Measurements from ENCODE around the gene BNIP2. TPM values are rescaled to one million over a fixed set of nuclear protein-coding genes. Genes with fewer than 3 reads are reported as not detected.

BNIP2 gene
- total and polyA plus RNA-seq, 2 of the 13 experiments (the other 11 are each of a cell fraction or from before 2014, with no cell fraction given): 17.4 to 57.6 TPM

GRCh38 chr15:59688782-59689625 is at the start of gene BNIP2 (continued):
- TF ChIP-seq CSRNP2 (CRISPR knock-in tag; conservative IDR thresholded peaks at IDR 0.05; ENCODE audit: low read depth) (no peak), DNMT1 (CRISPR knock-in tag; IDR thresholded peaks at IDR 0.05) (no peak), ZBTB34 (CRISPR knock-in tag; IDR thresholded peaks at IDR 0.05) (no peak), IKZF4 (CRISPR knock-in tag; IDR thresholded peaks at IDR 0.05; ENCODE audit: borderline replicate concordance, low read depth, not compliant biosample characterization) (no peak), HNF1B (CRISPR knock-in tag; IDR thresholded peaks at IDR 0.05) (no peak), CHCHD3 (CRISPR knock-in tag; IDR thresholded peaks at IDR 0.05) (no peak), ZNF264 (CRISPR knock-in tag; IDR thresholded peaks at IDR 0.05) (no peak), NFKB2 (CRISPR knock-in tag; IDR thresholded peaks at IDR 0.05; ENCODE audit: borderline replicate concordance) (peak; percentile 86; the same call in 1 of the 2 replicates), ZC3H4 (CRISPR knock-in tag; IDR thresholded peaks at IDR 0.05; ENCODE audit: borderline replicate concordance) (no peak), ZNF230 (CRISPR knock-in tag; IDR thresholded peaks at IDR 0.05) (0 out of 2 replicates have a peak, but pooled peaks have one; percentile 17), POLR2G (IDR thresholded peaks at IDR 0.05; ENCODE audit: low read depth, low read length) (peak; percentile 92), TBX3 (IDR thresholded peaks at IDR 0.05; ENCODE audit: borderline replicate concordance) (no peak), ARID5B (CRISPR knock-in tag; IDR thresholded peaks at IDR 0.05) (peak; percentile 52), RAD21 (CRISPR knock-in tag; IDR thresholded peaks at IDR 0.05) (peak; percentile 34; the same call in 1 of the 2 replicates), SYNCRIP (IDR thresholded peaks at IDR 0.05; ENCODE audit: insufficient read depth, low read depth, low read length) (no peak), ZNF205 (CRISPR knock-in tag; IDR thresholded peaks at IDR 0.05) (no peak; the same call in 1 of the 2 replicates), ASH2L (IDR thresholded peaks at IDR 0.05; ENCODE audit: insufficient read length, low read depth, low read length) (peak; percentile 98), SP2 (CRISPR knock-in tag; IDR thresholded peaks at IDR 0.05) (peak; percentile 53; the same call in 1 of the 2 replicates)
